M059J (cell line): Measurements from ENCODE around the gene NEK4. TPM values are rescaled to one million over a fixed set of nuclear protein-coding genes. Genes with fewer than 3 reads are reported as not detected.
"Not testable (repeated sequence)": the region's sequence is repeated elsewhere in the genome, so short reads cannot be mapped to it uniquely, and the experiment has no call there.

ENCODE experiments used
- DNase-seq: peaks from one replicate; pipeline ENCODE4 v3.0.0-alpha.2; 2012; ENCODE audit warnings: low read depth
- total RNA-seq: library from RNA; depleted of rRNA; stranded (reverse); fragments of >200 nt; shearing (Covaris generic); gene quantifications from 2 replicates; pipeline ENCODE4 v1.2.3, GENCODE V29; 2014

NEK4 gene
- total RNA-seq, 1 experiment from 2014 or later = 19.6 TPM

GRCh38 chr3:52696830-52697631 lies 73.7 kb downstream of the NEK4 start:
- DNase-seq = no peak

GRCh38 chr3:52695798-52696671 lies 74.7 kb downstream of the NEK4 start:
- no peak for DNase-seq

GRCh38 chr3:52694528-52695189 lies 76.1 kb downstream of the NEK4 start:
- DNase-seq = no peak

- DNase-seq = peak; percentile 47
These were observed 77.7 kb downstream of the NEK4 start for GRCh38 chr3:52693071-52693470.

GRCh38 chr3:52690560-52690959 lies 80.2 kb downstream of the NEK4 start:
- no peak for DNase-seq

GRCh38 chr3:52689151-52689550 lies 81.6 kb downstream of the NEK4 start:
- DNase-seq = no peak

- DNase-seq = no peak
These were observed 82.5 kb downstream of the NEK4 start for GRCh38 chr3:52688266-52688665.

- DNase-seq = peak; percentile 90
These were observed 84.7 kb downstream of the NEK4 start, which contains the start of the genes GNL3 and PBRM1 for GRCh38 chr3:52685709-52686691. Gene GNL3, plus strand, starts transcription at chr3:52686032. Its CDS starts 61 bp downstream, at chr3:52686093. Gene PBRM1, minus strand, starts transcription at chr3:52685913.

GRCh38 chr3:52685285-52685708 lies 85.4 kb downstream of the NEK4 start:
- DNase-seq = peak; percentile 68

GRCh38 chr3:52684184-52684583 lies 86.6 kb downstream of the NEK4 start:
- DNase-seq = no peak

- no peak for DNase-seq
These were observed 87.1 kb downstream of the NEK4 start for GRCh38 chr3:52683611-52684010.

- peak; percentile 65 for DNase-seq
These were observed 88.7 kb downstream of the NEK4 start for GRCh38 chr3:52682016-52682415.

- no peak for DNase-seq
These were observed 89.1 kb downstream of the NEK4 start for GRCh38 chr3:52681596-52681995.

GRCh38 chr3:52679811-52680210 lies 90.9 kb downstream of the NEK4 start:
- no peak for DNase-seq

GRCh38 chr3:52679199-52679538 lies 91.6 kb downstream of the NEK4 start:
- DNase-seq = no peak

GRCh38 chr3:52678265-52679198 lies 92.2 kb downstream of the NEK4 start:
- no peak for DNase-seq

GRCh38 chr3:52676201-52676600 lies 94.5 kb downstream of the NEK4 start:
- not testable (repeated sequence) for DNase-seq

- DNase-seq = peak; percentile 46
These were observed 99.1 kb downstream of the NEK4 start for GRCh38 chr3:52671676-52672075.

GRCh38 chr3:52670621-52671521 lies 99.9 kb downstream of the NEK4 start:
- peak; percentile 99 for DNase-seq
